GM12878 (cell line): ENCODE results near the gene MIA3. TPM values are rescaled to one million over a fixed set of nuclear protein-coding genes. Genes with fewer than 3 reads are reported as not detected.
"Not testable (repeated sequence)": the region's sequence is repeated elsewhere in the genome, so short reads cannot be mapped to it uniquely, and the experiment has no call there.

Experiments
- ATAC-seq: fragments of 200-7000 bp; cut with Tn5 transposase; 3 replicates; pipeline ENCODE4 v1.9.1; 2020; ENCODE audit warnings: mild to moderate bottlenecking, moderate library complexity
- BruUV-seq: library from RNA; stranded (reverse); fragments of 400-500 nt; replicated peaks from 2 replicates; lab custom pipeline; 2021; lab: Mats Ljungman, UMichigan
- CTCF ChIA-PET: fragments of 300-600 bp; sonication (Branson Sonifier 250); formaldehyde crosslinking; extraction: SDS; loops from one replicate; lab custom pipeline; 2021; ENCODE audit warnings: inconsistent platforms; lab: Yijun Ruan, JAX
- POLR2A ChIA-PET: fragments of 350-600 bp; formaldehyde crosslinking; extraction: SDS; loops from one replicate; lab custom pipeline; 2021; ENCODE audit warnings: inconsistent platforms; lab: Charles Lee
- RAD21 ChIA-PET: fragments of 300-600 bp; sonication (Branson Sonifier 250); formaldehyde crosslinking; loops from one replicate; lab custom pipeline; 2023; ENCODE audit warnings: antibody characterized with exemption; ENCODE audit not compliant: unreplicated experiment; lab: Charles Lee
- SMC1A ChIA-PET: fragments of 300-600 bp; sonication (Branson Sonifier 250); formaldehyde crosslinking; loops from one replicate; lab custom pipeline; 2023; ENCODE audit not compliant: unreplicated experiment, uncharacterized antibody; lab: Charles Lee
- DNase-seq: peaks from one replicate; pipeline ENCODE4 v3.0.0-alpha.2; 2011; ENCODE audit warnings: low read depth, low spot score
- FAIRE-seq: peaks from 3 replicates; lab custom pipeline; 2011; peaks lifted over from hg19 to GRCh38; lab: Jason Lieb, UNC
- H2AFZ ChIP-seq: 2 replicates; pipeline ENCODE4 v1.6.0; 2011; ENCODE audit warnings: low read depth, low read length, control low read depth; ENCODE audit not compliant: control insufficient read depth
- H3K27ac ChIP-seq: 2 replicates; pipeline ENCODE4 v1.5.1; 2011; ENCODE audit warnings: control low read depth; ENCODE audit not compliant: control insufficient read depth, insufficient read depth
- H3K27me3 ChIP-seq, 2 experiments: replicated peaks in 1 of 2; 2 replicates each; pipeline versions ENCODE4 v1.6.0 to v1.6.1; 2011; ENCODE audit warnings: low read length in 1 of 2; ENCODE audit not compliant: control insufficient read depth in 2 of 2, insufficient read depth in 2 of 2
- H3K36me3 ChIP-seq, 2 experiments: 2 replicates each; pipeline ENCODE4 v1.5.1; 2011; ENCODE audit warnings: low read length in 1 of 2; ENCODE audit not compliant: control insufficient read depth in 2 of 2, insufficient read depth in 2 of 2
- H3K4me1 ChIP-seq: 2 replicates; pipeline ENCODE4 v1.6.1; 2011; ENCODE audit warnings: mild to moderate bottlenecking, low read length, moderate library complexity, mixed read lengths; ENCODE audit not compliant: control insufficient read depth, insufficient read depth
- H3K4me2 ChIP-seq: 2 replicates; pipeline ENCODE4 v1.6.0; 2011; ENCODE audit warnings: control low read depth; ENCODE audit not compliant: control insufficient read depth, insufficient read depth
- H3K4me3 ChIP-seq: fragments of 200-600 bp; sonication (generic); 2 replicates; pipeline ENCODE4 v1.5.1; 2016
- H3K79me2 ChIP-seq: 2 replicates; pipeline ENCODE4 v1.6.0; 2011; ENCODE audit warnings: low read length; ENCODE audit not compliant: control insufficient read depth, insufficient read depth
- H3K9ac ChIP-seq: 2 replicates; pipeline ENCODE4 v1.8.0; 2011; ENCODE audit warnings: low read length, control low read depth, mixed read lengths; ENCODE audit not compliant: control insufficient read depth, insufficient read depth
- H3K9me3 ChIP-seq: replicated peaks from 3 replicates; pipeline ENCODE4 v1.5.1; 2011; ENCODE audit warnings: mild to moderate bottlenecking, low read length; ENCODE audit not compliant: control insufficient read depth, insufficient read depth
- H4K20me1 ChIP-seq: 2 replicates; pipeline ENCODE4 v1.6.0; 2011; ENCODE audit not compliant: control insufficient read depth, insufficient read depth
- CEBPB ChIP-seq, 2 experiments: fragments of 150-350 bp in 1 of 2; IDR thresholded peaks; 2 replicates each; pipeline ENCODE4 v1.6.1; 2012 to 2014; ENCODE audit warnings: low read depth in 2 of 2, low read length in 2 of 2, borderline replicate concordance in 1 of 2, inconsistent platforms in 1 of 2
- EGR1 ChIP-seq, 2 experiments: IDR thresholded peaks; 1 replicate in 1 of 2; 2 replicates in 1 of 2; pipeline ENCODE4 v1.6.1; 2011 to 2012; ENCODE audit warnings: low read depth in 2 of 2, low read length in 2 of 2, borderline replicate concordance in 1 of 2, mild to moderate bottlenecking in 1 of 2, moderate library complexity in 1 of 2
- IKZF2 ChIP-seq, 2 experiments: fragments of 450-650 bp; IDR thresholded peaks; 2 replicates each; pipeline ENCODE4 v1.6.1; 2017; ENCODE audit warnings: mild to moderate bottlenecking in 2 of 2, moderate library complexity in 2 of 2
- PBX3 ChIP-seq: IDR thresholded peaks from 2 replicates; pipeline ENCODE4 v1.6.1; 2011; ENCODE audit warnings: mild to moderate bottlenecking, low read depth, low read length, moderate library complexity; ENCODE audit not compliant: insufficient replicate concordance
- WGBS: methylation state at CpG from one replicate; pipeline ENCODE4 v1.1.6; 2016; ENCODE audit warnings: low lambda C conversion rate; ENCODE audit not compliant: insufficient replicate concordance, insufficient coverage; ENCODE audit errors: missing lambda C conversion rate; 5-methylcytosine and 5-hydroxymethylcytosine counted together
- in situ Hi-C: fragments of 300-500 bp; cut with MboI; formaldehyde crosslinking; loops from 9 replicates; pipeline ENCODE4 v1.14.3; 2018; ENCODE audit warnings: mixed read lengths
- intact Hi-C: fragments of 100-400 bp; cut with micrococcal nuclease; formaldehyde crosslinking; loops from one replicate; pipeline ENCODE4 v1.14.2; 2022; ENCODE audit not compliant: unreplicated experiment
- polyA plus RNA-seq, 11 experiments: library from polyadenylated mRNA; depleted of rRNA in 4 of 11; unstranded in 6 of 11; stranded (reverse) in 5 of 11; fragments of >200 nt; fragmentation: Nextera tagmentation in 4 of 11; fragmentation: Illumina TruSeq in 1 of 11; extraction: Ambion mirVana in 4 of 11; extraction: Trizol in 1 of 11; gene quantifications; 1 replicate in 1 of 11; 2 replicates in 10 of 11; pipeline versions ENCODE4 v1.2.1 to v1.2.3, GENCODE V29; 2011 to 2016; ENCODE audit warnings: inconsistent platforms in 2 of 11, missing spikeins in 2 of 11, low read depth in 1 of 11
- total RNA-seq, 4 experiments: library from RNA; depleted of rRNA in 3 of 4; stranded (reverse); fragments of >200 nt in 3 of 4; fragmentation: Illumina TruSeq in 1 of 4; extraction: Trizol in 1 of 4; gene quantifications; 2 replicates each; pipeline versions ENCODE4 v1.2.1 to v1.2.3, GENCODE V29; 2013 to 2021

The MIA3 gene
- total and polyA plus RNA-seq, 10 of the 15 experiments (the other 5 are each of a cell fraction or from before 2014, with no cell fraction given) = 12.9 to 50.8 (median 30.3) TPM

GRCh38 chr1:222669107-222669506 lies 51.2 kb downstream of the MIA3 start:
- H3K9ac ChIP-seq, H3K4me2 ChIP-seq, CTCF ChIA-PET, H2AFZ ChIP-seq, H3K79me2 ChIP-seq, ATAC-seq, H3K4me1 ChIP-seq, in situ Hi-C loops, H3K27me3 ChIP-seq, intact Hi-C loops, RAD21 ChIA-PET, FAIRE-seq, H3K4me3 ChIP-seq, H3K27ac ChIP-seq, H3K9me3 ChIP-seq, H4K20me1 ChIP-seq, POLR2A ChIA-PET, DNase-seq: not testable (repeated sequence)
- BruUV-seq = TSS peak; percentile 24
- H3K36me3 ChIP-seq = peaks cover 0 to 22% of the 10 kb centered on the region in 2 experiments; a peak in 1 of 4 replicates
- WGBS = 67% methylated on average over 1 of the region's 2 CpGs
- SMC1A ChIA-PET = interaction anchor here (1.3 kb wide), 1 partner anchor 11 kb away, joined by 3 read pairs; no protein-coding TSS in a partner anchor

- Histone ChIP-seq H3K4me2 (no peak overlapping the region), H3K9me3 (no peaks in the 10 kb centered on the region), H3K79me2 (no peaks in the 10 kb centered on the region), H4K20me1 (no peaks in the 10 kb centered on the region), H3K27me3 (no peaks in the 10 kb centered on the region), H3K36me3 (peaks cover 0 to 13% of the 10 kb centered on the region in 2 experiments; a peak in 1 of 4 replicates), H3K9ac (no peak overlapping the region), H3K27ac (no peak overlapping the region), H2AFZ (no peak overlapping the region)
- FAIRE-seq (no peak), ATAC-seq (no peak), DNase-seq (no peak)
- in situ Hi-C loops = no loop called here
- SMC1A ChIA-PET = interaction anchor here (1.3 kb wide), 1 partner anchor 10 kb away, joined by 3 read pairs; no protein-coding TSS in a partner anchor
- no TSS peak for BruUV-seq
- CTCF ChIA-PET = interaction anchor here (1.0 kb wide), 1 partner anchor 24 kb away, joined by 3 read pairs; no protein-coding TSS in a partner anchor
- RAD21 ChIA-PET = no interaction called here
- TF ChIP-seq PBX3 = no peak
- no peak for TF ChIP-seq CEBPB (IDR thresholded peaks at IDR 0.05; ENCODE audit: borderline replicate concordance in 1 of 2, low read depth in 2 of 2, low read length in 2 of 2)
- no peak for TF ChIP-seq IKZF2 (IDR thresholded peaks at IDR 0.05)
- no peak for TF ChIP-seq EGR1 (IDR thresholded peaks at IDR 0.05; ENCODE audit: borderline replicate concordance in 1 of 2, low read depth in 2 of 2, low read length in 2 of 2)
- TF ChIP-seq, all 136 proteins: peak for 0
- 94% methylated on average over 1 of the region's 1 CpG for WGBS
- H3K4me3 ChIP-seq = no peak overlapping the region
- intact Hi-C loops = no loop called here
- POLR2A ChIA-PET = no interaction called here
- H3K4me1 ChIP-seq = no peaks in the 10 kb centered on the region
Measured at GRCh38 chr1:222670110-222670509, 52.2 kb downstream of the MIA3 start.
